ENCODE data around the gene NEK5.
"Not testable (repeated sequence)": the region's sequence is repeated elsewhere in the genome, so short reads cannot be mapped to it uniquely, and the experiment has no call there.

Gene NEK5, protein sequence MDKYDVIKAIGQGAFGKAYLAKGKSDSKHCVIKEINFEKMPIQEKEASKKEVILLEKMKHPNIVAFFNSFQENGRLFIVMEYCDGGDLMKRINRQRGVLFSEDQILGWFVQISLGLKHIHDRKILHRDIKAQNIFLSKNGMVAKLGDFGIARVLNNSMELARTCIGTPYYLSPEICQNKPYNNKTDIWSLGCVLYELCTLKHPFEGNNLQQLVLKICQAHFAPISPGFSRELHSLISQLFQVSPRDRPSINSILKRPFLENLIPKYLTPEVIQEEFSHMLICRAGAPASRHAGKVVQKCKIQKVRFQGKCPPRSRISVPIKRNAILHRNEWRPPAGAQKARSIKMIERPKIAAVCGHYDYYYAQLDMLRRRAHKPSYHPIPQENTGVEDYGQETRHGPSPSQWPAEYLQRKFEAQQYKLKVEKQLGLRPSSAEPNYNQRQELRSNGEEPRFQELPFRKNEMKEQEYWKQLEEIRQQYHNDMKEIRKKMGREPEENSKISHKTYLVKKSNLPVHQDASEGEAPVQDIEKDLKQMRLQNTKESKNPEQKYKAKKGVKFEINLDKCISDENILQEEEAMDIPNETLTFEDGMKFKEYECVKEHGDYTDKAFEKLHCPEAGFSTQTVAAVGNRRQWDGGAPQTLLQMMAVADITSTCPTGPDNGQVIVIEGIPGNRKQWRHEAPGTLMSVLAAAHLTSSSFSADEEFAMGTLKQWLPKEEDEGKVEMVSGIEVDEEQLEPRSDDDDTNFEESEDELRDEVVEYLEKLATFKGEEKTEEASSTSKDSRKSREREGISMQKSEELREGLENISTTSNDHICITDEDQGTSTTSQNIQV

GRCh38 chr13:52128714-52129700 is at the start of gene NEK5:
Gene NEK5, minus strand, starts transcription at chr13:52129073. Its CDS starts 1,591 bp downstream, at chr13:52127482.
- Histone ChIP-seq H3K27me3 (ENCODE audit: control insufficient read depth in 2 of 2, insufficient read depth in 2 of 2, low read length in 2 of 2) (no peaks in the 10 kb centered on the region), H3K4me3 (ENCODE audit: low read length in 2 of 2) (peak within 1 kb of the TSS; percentile 61 to 74), H3K4me1 (ENCODE audit: control insufficient read depth in 2 of 2, insufficient read depth in 2 of 2, low read length in 2 of 2) (peaks cover 7 to 10% of the 10 kb centered on the region in 2 donors), H3K9me3 (ENCODE audit: control insufficient read depth in 2 of 2, low read length in 2 of 2) (no peaks in the 10 kb centered on the region), H3K9ac (ENCODE audit: low read depth in 1 of 2, low read length in 2 of 2) (peak within 1 kb of the TSS; percentile 58 to 61), H3K36me3 (ENCODE audit: control insufficient read depth in 2 of 2, insufficient read depth in 2 of 2, low read length in 2 of 2) (peaks cover 22 to 28% of the 10 kb centered on the region in 2 donors), H3K27ac (ENCODE audit: low read depth in 2 of 2, low read length in 2 of 2) (peak within 1 kb of the TSS in 1 of 2 donors; percentile 12)

DNA sequence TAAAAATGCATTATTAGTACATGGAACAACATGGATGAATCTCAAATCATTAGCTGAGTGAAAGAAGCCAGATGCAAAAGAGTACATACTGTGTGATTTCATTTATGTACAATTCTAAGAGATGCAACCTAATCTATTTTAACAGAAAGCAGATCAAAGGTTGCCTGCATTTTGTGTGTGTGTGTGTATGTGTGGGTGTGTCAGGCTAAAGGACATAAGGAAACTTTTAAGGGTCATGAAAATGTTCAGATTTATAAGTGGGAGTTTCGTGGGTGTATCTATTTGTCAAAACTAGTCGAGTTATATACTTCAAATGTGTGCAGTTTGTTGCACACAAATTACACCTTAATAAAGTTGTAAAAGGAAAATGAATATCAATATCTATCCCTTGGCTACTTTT is 48.4 kb upstream of the NEK5 start:
- Histone ChIP-seq H3K4me3 (ENCODE audit: low read length in 2 of 2) (no peak overlapping the region), H3K9ac (ENCODE audit: low read depth in 1 of 2, low read length in 2 of 2) (no peak overlapping the region), H3K4me1 (ENCODE audit: control insufficient read depth in 2 of 2, insufficient read depth in 2 of 2, low read length in 2 of 2) (peaks cover 0 to 12% of the 10 kb centered on the region in 2 donors), H3K27me3 (ENCODE audit: control insufficient read depth in 2 of 2, insufficient read depth in 2 of 2, low read length in 2 of 2) (no peaks in the 10 kb centered on the region), H3K9me3 (ENCODE audit: control insufficient read depth in 2 of 2, low read length in 2 of 2) (no peaks in the 10 kb centered on the region), H3K36me3 (ENCODE audit: control insufficient read depth in 2 of 2, insufficient read depth in 2 of 2, low read length in 2 of 2) (peaks cover 15 to 33% of the 10 kb centered on the region in 2 donors), H3K27ac (ENCODE audit: low read depth in 2 of 2, low read length in 2 of 2) (peak overlapping the region in 1 of 2 donors; percentile 32)

DNA sequence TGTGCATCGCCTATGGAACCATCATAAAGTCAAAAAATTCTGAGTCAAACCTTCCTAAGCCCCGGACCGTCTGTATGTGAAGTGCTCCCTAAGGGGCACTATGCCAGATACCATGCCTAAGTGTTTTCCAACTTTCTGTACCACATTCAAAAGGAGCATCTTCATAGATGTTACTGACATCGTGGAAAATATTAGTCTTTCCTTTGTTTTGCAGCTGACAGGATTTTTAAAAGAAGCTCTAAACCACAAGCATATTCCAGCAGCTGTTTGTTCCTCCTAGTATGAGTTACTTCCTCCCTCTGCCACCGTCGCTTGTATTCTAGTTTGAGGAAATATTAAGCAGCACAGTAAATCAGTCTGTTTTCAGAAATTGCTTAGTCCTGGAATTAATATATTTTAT is 45.1 kb upstream of the NEK5 start:
- not testable (repeated sequence) for H3K9me3 ChIP-seq (ENCODE audit: control insufficient read depth in 2 of 2, low read length in 2 of 2); H3K4me3 ChIP-seq (ENCODE audit: low read length in 2 of 2); H3K27me3 ChIP-seq (ENCODE audit: control insufficient read depth in 2 of 2, insufficient read depth in 2 of 2, low read length in 2 of 2); H3K4me1 ChIP-seq (ENCODE audit: control insufficient read depth in 2 of 2, insufficient read depth in 2 of 2, low read length in 2 of 2); H3K9ac ChIP-seq (ENCODE audit: low read depth in 1 of 2, low read length in 2 of 2); H3K27ac ChIP-seq (ENCODE audit: low read depth in 2 of 2, low read length in 2 of 2)
- H3K36me3 ChIP-seq (ENCODE audit: control insufficient read depth in 2 of 2, insufficient read depth in 2 of 2, low read length in 2 of 2): peaks cover 12 to 30% of the 10 kb centered on the region in 2 donors

- no peak overlapping the region for H3K9ac ChIP-seq (ENCODE audit: low read depth in 1 of 2, low read length in 2 of 2)
Observed at GRCh38 chr13:52173373-52173772, 44.5 kb upstream of the NEK5 start.

DNA sequence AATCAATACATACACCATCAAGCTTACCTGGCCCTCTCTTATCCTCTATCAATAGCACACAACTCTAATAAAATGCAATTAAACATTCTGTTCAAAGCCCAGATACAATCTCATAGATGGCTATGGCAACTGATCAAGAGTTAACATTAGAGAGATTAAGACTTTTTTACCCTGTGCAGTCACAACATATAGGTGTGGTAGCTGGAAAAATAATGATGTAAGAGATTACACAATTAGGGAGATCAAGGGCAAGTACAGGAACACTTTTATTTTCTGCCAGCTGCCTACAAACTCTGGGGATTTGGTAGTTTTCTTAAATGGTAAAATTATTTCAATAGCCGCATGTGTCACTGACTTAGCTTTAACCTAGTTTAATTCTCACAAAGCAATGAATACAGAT is 42.8 kb upstream of the NEK5 start:
- H3K9me3 ChIP-seq (ENCODE audit: control insufficient read depth in 2 of 2, low read length in 2 of 2); H3K4me3 ChIP-seq (ENCODE audit: low read length in 2 of 2); H3K27me3 ChIP-seq (ENCODE audit: control insufficient read depth in 2 of 2, insufficient read depth in 2 of 2, low read length in 2 of 2); H3K4me1 ChIP-seq (ENCODE audit: control insufficient read depth in 2 of 2, insufficient read depth in 2 of 2, low read length in 2 of 2); H3K9ac ChIP-seq (ENCODE audit: low read depth in 1 of 2, low read length in 2 of 2); H3K27ac ChIP-seq (ENCODE audit: low read depth in 2 of 2, low read length in 2 of 2): not testable (repeated sequence)
- peaks cover 15 to 35% of the 10 kb centered on the region in 2 donors for H3K36me3 ChIP-seq (ENCODE audit: control insufficient read depth in 2 of 2, insufficient read depth in 2 of 2, low read length in 2 of 2)

More at GRCh38 chr13:52173373-52173772, 44.5 kb upstream of the NEK5 start:
- Histone ChIP-seq H3K27ac (ENCODE audit: low read depth in 2 of 2, low read length in 2 of 2) (peak overlapping the region in 1 of 2 donors; percentile 9), H3K9me3 (ENCODE audit: control insufficient read depth in 2 of 2, low read length in 2 of 2) (no peaks in the 10 kb centered on the region), H3K4me3 (ENCODE audit: low read length in 2 of 2) (no peak overlapping the region), H3K27me3 (ENCODE audit: control insufficient read depth in 2 of 2, insufficient read depth in 2 of 2, low read length in 2 of 2) (no peaks in the 10 kb centered on the region), H3K4me1 (ENCODE audit: control insufficient read depth in 2 of 2, insufficient read depth in 2 of 2, low read length in 2 of 2) (peaks cover 0 to 8% of the 10 kb centered on the region in 2 donors), H3K36me3 (ENCODE audit: control insufficient read depth in 2 of 2, insufficient read depth in 2 of 2, low read length in 2 of 2) (peaks cover 15 to 30% of the 10 kb centered on the region in 2 donors)

DNA sequence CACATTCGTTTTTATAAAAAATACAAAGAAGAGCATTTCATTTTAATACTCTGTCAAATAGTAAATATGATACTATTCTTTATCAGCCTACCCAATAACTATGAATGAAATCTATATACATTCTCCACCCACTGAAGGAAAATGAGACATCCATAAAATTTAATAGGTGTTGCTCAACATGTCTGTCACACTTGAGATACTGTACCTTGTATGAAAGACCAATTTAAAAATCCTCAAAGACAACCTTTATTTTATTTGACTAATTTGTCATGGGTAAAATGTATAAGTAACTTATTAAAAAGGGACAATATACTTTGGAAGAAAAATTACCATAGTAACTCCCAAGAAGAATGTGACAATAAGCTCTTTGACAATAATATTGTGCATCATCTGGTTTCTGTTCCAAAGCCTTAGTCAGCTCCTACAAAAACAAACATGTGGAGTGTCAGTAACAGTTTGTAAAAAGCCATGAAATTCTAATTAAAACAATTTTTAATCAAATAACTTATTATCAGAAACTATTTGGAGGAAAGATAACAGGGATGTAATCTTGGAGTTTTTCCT is 42.0 kb upstream of the NEK5 start:
- not testable (repeated sequence) for H3K27ac ChIP-seq (ENCODE audit: low read depth in 2 of 2, low read length in 2 of 2)

GRCh38 chr13:52169839-52170238 is 41.0 kb upstream of the NEK5 start:
- peaks cover 0 to 4% of the 10 kb centered on the region in 2 donors for H3K4me1 ChIP-seq (ENCODE audit: control insufficient read depth in 2 of 2, insufficient read depth in 2 of 2, low read length in 2 of 2)
- H3K4me3 ChIP-seq (ENCODE audit: low read length in 2 of 2): no peak overlapping the region
- no peaks in the 10 kb centered on the region for H3K9me3 ChIP-seq (ENCODE audit: control insufficient read depth in 2 of 2, low read length in 2 of 2)
- no peak overlapping the region for H3K9ac ChIP-seq (ENCODE audit: low read depth in 1 of 2, low read length in 2 of 2)
- H3K27me3 ChIP-seq (ENCODE audit: control insufficient read depth in 2 of 2, insufficient read depth in 2 of 2, low read length in 2 of 2): no peaks in the 10 kb centered on the region
- no peak overlapping the region for H3K27ac ChIP-seq (ENCODE audit: low read depth in 2 of 2, low read length in 2 of 2)
- H3K36me3 ChIP-seq (ENCODE audit: control insufficient read depth in 2 of 2, insufficient read depth in 2 of 2, low read length in 2 of 2): peaks cover 10 to 32% of the 10 kb centered on the region in 2 donors

More for the DNA sequence above, 42.0 kb upstream of the NEK5 start:
- H3K4me3 ChIP-seq (ENCODE audit: low read length in 2 of 2); H3K9me3 ChIP-seq (ENCODE audit: control insufficient read depth in 2 of 2, low read length in 2 of 2); H3K9ac ChIP-seq (ENCODE audit: low read depth in 1 of 2, low read length in 2 of 2); H3K4me1 ChIP-seq (ENCODE audit: control insufficient read depth in 2 of 2, insufficient read depth in 2 of 2, low read length in 2 of 2); H3K27me3 ChIP-seq (ENCODE audit: control insufficient read depth in 2 of 2, insufficient read depth in 2 of 2, low read length in 2 of 2): not testable (repeated sequence)
- H3K36me3 ChIP-seq (ENCODE audit: control insufficient read depth in 2 of 2, insufficient read depth in 2 of 2, low read length in 2 of 2): peaks cover 15 to 35% of the 10 kb centered on the region in 2 donors

DNA sequence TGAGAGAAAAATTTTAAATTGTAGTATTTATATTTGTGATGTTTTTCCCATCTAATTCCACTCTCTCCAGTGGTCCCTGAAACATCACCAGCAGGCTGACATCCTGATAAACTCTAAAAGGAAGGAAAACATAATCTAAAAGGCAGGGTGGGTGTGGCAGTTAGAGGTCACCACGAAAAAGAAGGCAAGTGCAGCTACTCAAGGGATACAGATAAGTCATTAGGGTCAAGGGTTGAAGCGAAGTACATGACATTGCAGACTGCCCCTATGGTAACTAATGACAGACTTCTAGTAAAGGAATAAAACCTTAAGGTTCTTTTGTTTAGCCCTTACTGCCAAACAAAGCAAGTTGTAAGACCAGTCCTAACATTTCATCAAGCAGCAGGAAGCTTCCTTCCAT is 36.5 kb upstream of the NEK5 start:
- Histone ChIP-seq H3K9ac (ENCODE audit: low read depth in 1 of 2, low read length in 2 of 2) (no peak overlapping the region), H3K4me1 (ENCODE audit: control insufficient read depth in 2 of 2, insufficient read depth in 2 of 2, low read length in 2 of 2) (peaks cover 9 to 21% of the 10 kb centered on the region in 2 donors), H3K27me3 (ENCODE audit: control insufficient read depth in 2 of 2, insufficient read depth in 2 of 2, low read length in 2 of 2) (no peaks in the 10 kb centered on the region), H3K4me3 (ENCODE audit: low read length in 2 of 2) (no peak overlapping the region), H3K36me3 (ENCODE audit: control insufficient read depth in 2 of 2, insufficient read depth in 2 of 2, low read length in 2 of 2) (peaks cover 7 to 11% of the 10 kb centered on the region in 2 donors), H3K9me3 (ENCODE audit: control insufficient read depth in 2 of 2, low read length in 2 of 2) (no peaks in the 10 kb centered on the region), H3K27ac (ENCODE audit: low read depth in 2 of 2, low read length in 2 of 2) (no peak overlapping the region)

DNA sequence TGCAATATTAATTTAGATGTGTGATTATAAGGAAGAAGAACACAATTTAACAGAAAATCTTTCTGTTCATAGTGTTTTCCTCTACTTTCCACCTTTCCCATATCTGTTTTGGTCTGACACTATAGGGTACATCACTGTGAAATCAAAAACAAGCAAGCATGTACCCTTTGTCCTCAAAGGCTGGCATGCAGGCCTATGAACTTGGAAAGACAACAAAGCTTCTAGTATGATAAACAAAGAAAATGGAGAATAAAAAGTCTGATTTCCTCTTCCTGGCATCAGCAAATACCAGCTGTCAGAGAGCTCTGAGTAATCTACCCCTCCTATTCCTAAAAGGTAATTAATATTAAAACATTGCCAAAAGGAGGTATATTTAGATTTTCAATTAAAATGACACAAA is 36.1 kb upstream of the NEK5 start:
- Histone ChIP-seq H3K27ac (ENCODE audit: low read depth in 2 of 2, low read length in 2 of 2) (no peak overlapping the region), H3K4me1 (ENCODE audit: control insufficient read depth in 2 of 2, insufficient read depth in 2 of 2, low read length in 2 of 2) (peaks cover 11 to 24% of the 10 kb centered on the region in 2 donors), H3K4me3 (ENCODE audit: low read length in 2 of 2) (no peak overlapping the region), H3K9ac (ENCODE audit: low read depth in 1 of 2, low read length in 2 of 2) (no peak overlapping the region), H3K27me3 (ENCODE audit: control insufficient read depth in 2 of 2, insufficient read depth in 2 of 2, low read length in 2 of 2) (no peaks in the 10 kb centered on the region), H3K36me3 (ENCODE audit: control insufficient read depth in 2 of 2, insufficient read depth in 2 of 2, low read length in 2 of 2) (peaks cover 7 to 11% of the 10 kb centered on the region in 2 donors), H3K9me3 (ENCODE audit: control insufficient read depth in 2 of 2, low read length in 2 of 2) (no peaks in the 10 kb centered on the region)
